Tibial nerve (tissue), 4 donors: ENCODE measurements around the gene SLC5A1.

Experiments
- EP300 ChIP-seq, 2 donors: sonication (generic); formaldehyde crosslinking; IDR thresholded peaks; one replicate each; pipeline ENCODE4 v1.6.1; 2017; ENCODE audit warnings: antibody characterized with exemption in 2 of 2, mild to moderate bottlenecking in 1 of 2
- POLR2A ChIP-seq, 2 donors: fragments of 450-650 bp; IDR thresholded peaks; one replicate each; pipeline ENCODE4 v1.6.1; 2017; ENCODE audit warnings: antibody characterized with exemption in 2 of 2, mild to moderate bottlenecking in 2 of 2, moderate library complexity in 2 of 2
- TF ChIP-seq, protein P1 (sequence below), 5 experiments: fragments of 200-600 bp in 3 of 5; fragments of 450-650 bp in 2 of 5; sonication (generic) in 3 of 5; IDR thresholded peaks; one replicate each; pipeline ENCODE4 v1.5.1; 2016 to 2019; ENCODE audit warnings: antibody characterized with exemption in 5 of 5, mild to moderate bottlenecking in 3 of 5, moderate library complexity in 2 of 5

DNA sequence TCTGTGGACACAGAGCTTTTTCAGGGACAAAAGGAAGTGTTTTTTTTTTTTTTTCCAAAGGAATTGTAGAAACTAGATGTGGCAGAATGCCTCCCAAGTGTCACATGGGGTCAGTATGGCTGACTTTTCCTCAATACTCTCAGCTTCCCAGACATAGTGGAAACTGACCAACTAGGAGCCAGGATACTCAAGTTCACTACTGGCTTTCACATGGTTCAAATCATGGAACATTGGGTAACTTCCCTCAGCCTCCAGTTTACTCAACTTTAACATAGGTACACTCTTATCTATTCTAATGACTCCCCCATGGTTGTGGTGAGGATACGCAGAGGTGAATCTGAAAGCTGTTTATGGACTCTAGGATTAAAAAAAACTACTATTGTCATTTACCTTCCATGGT is 1.4 kb downstream of the SLC5A1 start:
- TF ChIP-seq POLR2A (IDR thresholded peaks at IDR 0.05) (no peak), EP300 (IDR thresholded peaks at IDR 0.05) (no peak)
- TF ChIP-seq, protein P1, sequence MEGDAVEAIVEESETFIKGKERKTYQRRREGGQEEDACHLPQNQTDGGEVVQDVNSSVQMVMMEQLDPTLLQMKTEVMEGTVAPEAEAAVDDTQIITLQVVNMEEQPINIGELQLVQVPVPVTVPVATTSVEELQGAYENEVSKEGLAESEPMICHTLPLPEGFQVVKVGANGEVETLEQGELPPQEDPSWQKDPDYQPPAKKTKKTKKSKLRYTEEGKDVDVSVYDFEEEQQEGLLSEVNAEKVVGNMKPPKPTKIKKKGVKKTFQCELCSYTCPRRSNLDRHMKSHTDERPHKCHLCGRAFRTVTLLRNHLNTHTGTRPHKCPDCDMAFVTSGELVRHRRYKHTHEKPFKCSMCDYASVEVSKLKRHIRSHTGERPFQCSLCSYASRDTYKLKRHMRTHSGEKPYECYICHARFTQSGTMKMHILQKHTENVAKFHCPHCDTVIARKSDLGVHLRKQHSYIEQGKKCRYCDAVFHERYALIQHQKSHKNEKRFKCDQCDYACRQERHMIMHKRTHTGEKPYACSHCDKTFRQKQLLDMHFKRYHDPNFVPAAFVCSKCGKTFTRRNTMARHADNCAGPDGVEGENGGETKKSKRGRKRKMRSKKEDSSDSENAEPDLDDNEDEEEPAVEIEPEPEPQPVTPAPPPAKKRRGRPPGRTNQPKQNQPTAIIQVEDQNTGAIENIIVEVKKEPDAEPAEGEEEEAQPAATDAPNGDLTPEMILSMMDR (IDR thresholded peaks at IDR 0.05) = no peak
